ENCODE data around the gene CNTLN. TPM values are rescaled to one million over a fixed set of nuclear protein-coding genes. Genes with fewer than 3 reads are reported as not detected.

Gene CNTLN
- total RNA-seq, 5 donors from 2014 or later (not counting 1 experiment from before 2014, with no cell fraction given) = 0.08 to 1.1 (median 0.13) TPM

DNA sequence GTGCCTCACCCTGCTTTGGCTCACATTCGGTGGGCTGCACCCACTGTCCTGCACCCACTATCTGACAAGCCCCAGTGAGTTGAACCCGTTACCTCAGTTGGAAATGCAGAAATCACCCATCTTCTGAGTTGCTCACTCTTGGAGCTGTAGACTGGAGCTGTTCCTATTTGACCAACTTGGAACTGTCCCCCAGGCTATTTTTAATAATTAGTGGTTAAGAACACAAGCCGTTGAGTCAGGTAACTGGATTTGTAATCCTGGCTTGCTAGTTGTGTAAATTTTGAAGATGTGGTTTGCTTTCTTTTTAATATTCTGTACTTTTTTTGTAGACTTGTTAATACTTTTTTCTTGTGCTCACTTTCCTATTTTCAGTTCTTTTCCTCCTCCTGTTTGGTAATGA lies 81.2 kb downstream of the CNTLN start:
- Mint-ChIP-seq H3K27ac (no peak overlapping the region), H3K27me3 (no peaks in the 10 kb centered on the region), H3K9me3 (peaks cover 9 to 30% (median 13%) of the 10 kb centered on the region in 3 donors), H3K4me3 (no peak overlapping the region), H3K4me1 (no peaks in the 10 kb centered on the region), H3K36me3 (no peaks in the 10 kb centered on the region)
- no peak overlapping the region for H3K27ac ChIP-seq (ENCODE audit: low read length)
- H3K27me3 ChIP-seq (replicated peaks in 1 of 2; ENCODE audit: control insufficient read depth in 2 of 2, extremely low read depth in 1 of 2, insufficient read depth in 2 of 2, low read length in 1 of 2) = no peaks in the 10 kb centered on the region
- H3K36me3 ChIP-seq (ENCODE audit: control insufficient read depth in 2 of 2, extremely low read depth in 1 of 2, insufficient read depth in 1 of 2, low read length in 1 of 2) = no peaks in the 10 kb centered on the region
- no CpG with 5 or more reads among the region's 3 CpGs for WGBS (ENCODE audit: insufficient coverage)
- no peaks in the 10 kb centered on the region for H3K4me1 ChIP-seq (ENCODE audit: control insufficient read depth in 1 of 2, extremely low read depth in 1 of 2, insufficient read depth in 2 of 2, low read length in 2 of 2)
- ChIA-PET CTCF (no interaction called here), POLR2A (no interaction called here)
- H3K4me3 ChIP-seq (ENCODE audit: control insufficient read depth in 1 of 2, extremely low read depth in 1 of 2, low read length in 1 of 2) = no peak overlapping the region
- H3K9me3 ChIP-seq = no peaks in the 10 kb centered on the region
- DNase-seq (no peak), ATAC-seq (replicated peaks in 1 of 4) (no peak)

DNA sequence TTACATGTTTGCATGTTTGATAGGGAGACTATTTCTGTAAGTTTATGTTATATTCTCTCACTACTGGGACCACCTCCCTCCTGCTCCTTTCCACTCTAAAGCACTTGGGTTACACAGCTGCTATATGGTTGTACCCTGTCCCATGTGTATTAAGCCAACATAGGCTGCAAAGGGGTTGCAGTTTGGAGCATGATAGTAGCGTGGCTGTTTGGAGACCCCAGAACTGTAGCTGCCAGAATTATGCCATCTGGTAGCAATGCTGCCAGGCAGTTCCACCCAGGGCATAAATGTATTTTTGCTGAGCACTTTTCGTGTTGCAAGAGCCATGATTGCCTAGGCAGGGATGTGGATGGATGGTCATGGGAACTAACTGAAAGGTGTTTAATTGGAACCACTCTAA lies 81.8 kb downstream of the CNTLN start:
- no peak overlapping the region for H3K4me3 ChIP-seq (ENCODE audit: control insufficient read depth in 1 of 2, extremely low read depth in 1 of 2, low read length in 1 of 2)
- CTCF ChIA-PET = no interaction called here
- H3K27me3 Mint-ChIP-seq = no peaks in the 10 kb centered on the region
- H3K36me3 ChIP-seq (ENCODE audit: control insufficient read depth in 2 of 2, extremely low read depth in 1 of 2, insufficient read depth in 1 of 2, low read length in 1 of 2) = no peaks in the 10 kb centered on the region
- no peak overlapping the region for H3K27ac Mint-ChIP-seq
- WGBS (ENCODE audit: insufficient coverage) = 86% methylated on average over 1 of the region's 2 CpGs
- H3K27me3 ChIP-seq (replicated peaks in 1 of 2; ENCODE audit: control insufficient read depth in 2 of 2, extremely low read depth in 1 of 2, insufficient read depth in 2 of 2, low read length in 1 of 2) = no peaks in the 10 kb centered on the region
- no peaks in the 10 kb centered on the region for H3K9me3 ChIP-seq
- DNase-seq (no peak), ATAC-seq (replicated peaks in 1 of 4) (no peak)
- no peak overlapping the region for H3K4me3 Mint-ChIP-seq
- no peaks in the 10 kb centered on the region for H3K4me1 ChIP-seq (ENCODE audit: control insufficient read depth in 1 of 2, extremely low read depth in 1 of 2, insufficient read depth in 2 of 2, low read length in 2 of 2)
- no peaks in the 10 kb centered on the region for H3K36me3 Mint-ChIP-seq
- no peak overlapping the region for H3K27ac ChIP-seq (ENCODE audit: low read length)
- POLR2A ChIA-PET = no interaction called here
- H3K9me3 Mint-ChIP-seq = peaks cover 9 to 26% (median 13%) of the 10 kb centered on the region in 3 donors
- no peaks in the 10 kb centered on the region for H3K4me1 Mint-ChIP-seq

DNA sequence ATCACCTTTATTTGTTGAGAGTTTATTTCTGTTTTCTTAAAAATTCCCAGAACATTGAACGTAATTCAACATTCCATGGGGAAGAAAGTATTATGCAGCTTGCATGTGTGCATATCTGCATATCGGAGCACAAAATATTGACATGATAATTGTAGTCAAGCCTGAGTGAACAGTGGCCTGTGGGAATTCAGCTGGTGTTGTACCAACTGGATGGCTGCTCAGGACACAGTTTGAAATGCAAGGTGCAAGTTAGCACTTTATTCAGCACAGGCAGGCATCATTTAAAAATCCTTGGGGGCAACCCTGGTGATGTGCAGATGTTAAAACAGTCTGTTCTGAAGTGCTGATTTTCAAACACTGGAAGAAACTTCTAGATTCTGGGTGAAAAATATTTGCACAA lies 82.4 kb downstream of the CNTLN start:
- H3K36me3 Mint-ChIP-seq = no peaks in the 10 kb centered on the region

GRCh38 chr9:17219261-17219660 lies 84.4 kb downstream of the CNTLN start:
- no peaks in the 10 kb centered on the region for H3K4me1 Mint-ChIP-seq
- H3K4me1 ChIP-seq (ENCODE audit: control insufficient read depth in 1 of 2, extremely low read depth in 1 of 2, insufficient read depth in 2 of 2, low read length in 2 of 2) = no peaks in the 10 kb centered on the region
- DNase-seq (no peak), ATAC-seq (replicated peaks in 1 of 4) (no peak)
- no peak overlapping the region for H3K4me3 Mint-ChIP-seq
- POLR2A ChIA-PET = no interaction called here
- H3K36me3 ChIP-seq (ENCODE audit: control insufficient read depth in 2 of 2, extremely low read depth in 1 of 2, insufficient read depth in 1 of 2, low read length in 1 of 2) = no peaks in the 10 kb centered on the region
- H3K27me3 ChIP-seq (replicated peaks in 1 of 2; ENCODE audit: control insufficient read depth in 2 of 2, extremely low read depth in 1 of 2, insufficient read depth in 2 of 2, low read length in 1 of 2) = no peaks in the 10 kb centered on the region
- peaks cover 4 to 11% (median 7%) of the 10 kb centered on the region in 3 donors for H3K9me3 Mint-ChIP-seq
- no peak overlapping the region for H3K27ac ChIP-seq (ENCODE audit: low read length)
- no peaks in the 10 kb centered on the region for H3K36me3 Mint-ChIP-seq
- H3K4me3 ChIP-seq (ENCODE audit: control insufficient read depth in 1 of 2, extremely low read depth in 1 of 2, low read length in 1 of 2) = no peak overlapping the region
- no peaks in the 10 kb centered on the region for H3K9me3 ChIP-seq
- no peaks in the 10 kb centered on the region for H3K27me3 Mint-ChIP-seq
- no peak overlapping the region for H3K27ac Mint-ChIP-seq
- CTCF ChIA-PET = no interaction called here

More for the DNA sequence above, 82.4 kb downstream of the CNTLN start:
- H3K4me3 Mint-ChIP-seq = no peak overlapping the region
- POLR2A ChIA-PET = no interaction called here
- ATAC-seq (replicated peaks in 1 of 4) (no peak), DNase-seq (no peak)
- no peaks in the 10 kb centered on the region for H3K4me1 ChIP-seq (ENCODE audit: control insufficient read depth in 1 of 2, extremely low read depth in 1 of 2, insufficient read depth in 2 of 2, low read length in 2 of 2)
- H3K27ac ChIP-seq (ENCODE audit: low read length) = no peak overlapping the region
- H3K4me3 ChIP-seq (ENCODE audit: control insufficient read depth in 1 of 2, extremely low read depth in 1 of 2, low read length in 1 of 2) = no peak overlapping the region
- no CpG with 5 or more reads among the region's 2 CpGs for WGBS (ENCODE audit: insufficient coverage)
- CTCF ChIA-PET = no interaction called here
- no peaks in the 10 kb centered on the region for H3K27me3 ChIP-seq (replicated peaks in 1 of 2; ENCODE audit: control insufficient read depth in 2 of 2, extremely low read depth in 1 of 2, insufficient read depth in 2 of 2, low read length in 1 of 2)
- H3K27ac Mint-ChIP-seq = no peak overlapping the region
- no peaks in the 10 kb centered on the region for H3K27me3 Mint-ChIP-seq
- no peaks in the 10 kb centered on the region for H3K36me3 ChIP-seq (ENCODE audit: control insufficient read depth in 2 of 2, extremely low read depth in 1 of 2, insufficient read depth in 1 of 2, low read length in 1 of 2)
- H3K9me3 ChIP-seq = no peaks in the 10 kb centered on the region
- H3K9me3 Mint-ChIP-seq = peaks cover 9 to 26% (median 13%) of the 10 kb centered on the region in 3 donors
- no peaks in the 10 kb centered on the region for H3K4me1 Mint-ChIP-seq

- no peak overlapping the region for H3K27ac ChIP-seq (ENCODE audit: low read length)
- H3K4me3 ChIP-seq (ENCODE audit: control insufficient read depth in 1 of 2, extremely low read depth in 1 of 2, low read length in 1 of 2) = no peak overlapping the region
- POLR2A ChIA-PET = no interaction called here
- Mint-ChIP-seq H3K4me3 (no peak overlapping the region), H3K27me3 (no peaks in the 10 kb centered on the region), H3K27ac (no peak overlapping the region), H3K9me3 (peaks cover 0 to 6% (median 3%) of the 10 kb centered on the region in 3 donors), H3K4me1 (no peaks in the 10 kb centered on the region), H3K36me3 (no peaks in the 10 kb centered on the region)
- H3K27me3 ChIP-seq (replicated peaks in 1 of 2; ENCODE audit: control insufficient read depth in 2 of 2, extremely low read depth in 1 of 2, insufficient read depth in 2 of 2, low read length in 1 of 2) = no peaks in the 10 kb centered on the region
- no peaks in the 10 kb centered on the region for H3K4me1 ChIP-seq (ENCODE audit: control insufficient read depth in 1 of 2, extremely low read depth in 1 of 2, insufficient read depth in 2 of 2, low read length in 2 of 2)
- no peak for DNase-seq
- H3K36me3 ChIP-seq (ENCODE audit: control insufficient read depth in 2 of 2, extremely low read depth in 1 of 2, insufficient read depth in 1 of 2, low read length in 1 of 2) = no peaks in the 10 kb centered on the region
- no peaks in the 10 kb centered on the region for H3K9me3 ChIP-seq
- CTCF ChIA-PET = no interaction called here
- ATAC-seq (replicated peaks in 1 of 4) = no peak
- WGBS (ENCODE audit: insufficient coverage) = 94% methylated on average over 3 of the region's 7 CpGs
These were observed 88.1 kb downstream of the CNTLN start for GRCh38 chr9:17222932-17223331.

GRCh38 chr9:17225407-17225806 lies 90.6 kb downstream of the CNTLN start:
- no peak overlapping the region for H3K27ac ChIP-seq (ENCODE audit: low read length)
- H3K9me3 ChIP-seq = no peaks in the 10 kb centered on the region
- ATAC-seq (replicated peaks in 1 of 4) (no peak), DNase-seq (no peak)
- Mint-ChIP-seq H3K4me3 (no peak overlapping the region), H3K27ac (no peak overlapping the region), H3K27me3 (no peaks in the 10 kb centered on the region), H3K9me3 (peaks cover 0 to 12% (median 8%) of the 10 kb centered on the region in 3 donors), H3K4me1 (no peaks in the 10 kb centered on the region), H3K36me3 (no peaks in the 10 kb centered on the region)
- no CpG with 5 or more reads among the region's 1 CpG for WGBS (ENCODE audit: insufficient coverage)
- no peaks in the 10 kb centered on the region for H3K4me1 ChIP-seq (ENCODE audit: control insufficient read depth in 1 of 2, extremely low read depth in 1 of 2, insufficient read depth in 2 of 2, low read length in 2 of 2)
- H3K36me3 ChIP-seq (ENCODE audit: control insufficient read depth in 2 of 2, extremely low read depth in 1 of 2, insufficient read depth in 1 of 2, low read length in 1 of 2) = no peaks in the 10 kb centered on the region
- POLR2A ChIA-PET = interaction anchor here in 1 of 2 donors (0.7 kb wide), 1 partner anchor 1085 kb away, joined by 3 read pairs; no protein-coding TSS in a partner anchor
- H3K4me3 ChIP-seq (ENCODE audit: control insufficient read depth in 1 of 2, extremely low read depth in 1 of 2, low read length in 1 of 2) = no peak overlapping the region
- no peaks in the 10 kb centered on the region for H3K27me3 ChIP-seq (replicated peaks in 1 of 2; ENCODE audit: control insufficient read depth in 2 of 2, extremely low read depth in 1 of 2, insufficient read depth in 2 of 2, low read length in 1 of 2)
- CTCF ChIA-PET = no interaction called here

DNA sequence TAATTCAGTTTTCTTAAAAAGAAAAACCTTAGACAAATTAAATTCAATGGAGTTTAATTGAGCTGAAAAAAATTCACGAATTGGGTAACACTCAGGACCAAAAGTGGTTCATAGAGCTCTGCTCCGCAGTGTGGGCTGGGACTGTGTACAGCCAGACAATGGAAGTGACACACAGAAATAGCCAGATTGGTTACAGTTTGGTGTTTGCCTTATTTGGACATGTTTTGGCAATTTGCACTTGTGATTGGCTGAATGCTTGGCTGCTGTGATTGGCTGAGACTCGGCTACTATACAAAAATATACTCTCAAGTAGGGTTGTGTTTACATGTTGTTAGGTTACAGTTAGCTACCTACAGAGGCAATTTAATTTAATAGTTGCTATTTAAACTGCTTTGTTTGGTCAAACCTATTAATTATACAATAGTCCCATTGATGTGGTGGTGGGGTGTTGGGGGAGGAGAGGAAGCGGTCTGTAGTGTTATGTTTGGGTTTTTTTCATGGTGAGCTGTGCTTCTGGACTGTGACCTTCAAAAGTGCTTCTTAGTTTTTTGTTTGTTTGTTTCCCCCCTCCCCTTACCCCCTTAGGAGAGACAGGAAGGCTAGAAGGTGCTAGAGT lies 95.2 kb downstream of the CNTLN start:
- H3K4me3 Mint-ChIP-seq = no peak overlapping the region
- WGBS (ENCODE audit: insufficient coverage) = 64% methylated on average over 2 of the region's 4 CpGs
- H3K36me3 ChIP-seq (ENCODE audit: control insufficient read depth in 2 of 2, extremely low read depth in 1 of 2, insufficient read depth in 1 of 2, low read length in 1 of 2) = no peaks in the 10 kb centered on the region

More for the DNA sequence above, 95.2 kb downstream of the CNTLN start:
- Histone ChIP-seq H3K4me3 (ENCODE audit: control insufficient read depth in 1 of 2, extremely low read depth in 1 of 2, low read length in 1 of 2) (no peak overlapping the region), H3K9me3 (no peaks in the 10 kb centered on the region), H3K27me3 (replicated peaks in 1 of 2; ENCODE audit: control insufficient read depth in 2 of 2, extremely low read depth in 1 of 2, insufficient read depth in 2 of 2, low read length in 1 of 2) (no peaks in the 10 kb centered on the region), H3K27ac (ENCODE audit: low read length) (no peak overlapping the region), H3K4me1 (ENCODE audit: control insufficient read depth in 1 of 2, extremely low read depth in 1 of 2, insufficient read depth in 2 of 2, low read length in 2 of 2) (no peaks in the 10 kb centered on the region)
- DNase-seq (no peak), ATAC-seq (replicated peaks in 1 of 4) (no peak)
- peaks cover 3 to 16% (median 8%) of the 10 kb centered on the region in 3 donors for H3K9me3 Mint-ChIP-seq
- no peak overlapping the region for H3K27ac Mint-ChIP-seq
- no peaks in the 10 kb centered on the region for H3K27me3 Mint-ChIP-seq
- H3K4me1 Mint-ChIP-seq = no peaks in the 10 kb centered on the region
- ChIA-PET CTCF (no interaction called here), POLR2A (no interaction called here)
- H3K36me3 Mint-ChIP-seq = no peaks in the 10 kb centered on the region

Data from T-cell (primary cell).